ENCODE data around the gene CSGALNACT2. TPM values are rescaled to one million over a fixed set of nuclear protein-coding genes. Genes with fewer than 3 reads are reported as not detected.

The CSGALNACT2 gene
- total and polyA plus RNA-seq, 12 donors: 4.6 to 12.9 (median 9.6) TPM

GRCh38 chr10:43194859-43195258 is 56.6 kb downstream of the CSGALNACT2 start:
- intact Hi-C loops (cut with DNase I): no loop called here
- DNase-seq (no peak), ATAC-seq (no peak)

DNA sequence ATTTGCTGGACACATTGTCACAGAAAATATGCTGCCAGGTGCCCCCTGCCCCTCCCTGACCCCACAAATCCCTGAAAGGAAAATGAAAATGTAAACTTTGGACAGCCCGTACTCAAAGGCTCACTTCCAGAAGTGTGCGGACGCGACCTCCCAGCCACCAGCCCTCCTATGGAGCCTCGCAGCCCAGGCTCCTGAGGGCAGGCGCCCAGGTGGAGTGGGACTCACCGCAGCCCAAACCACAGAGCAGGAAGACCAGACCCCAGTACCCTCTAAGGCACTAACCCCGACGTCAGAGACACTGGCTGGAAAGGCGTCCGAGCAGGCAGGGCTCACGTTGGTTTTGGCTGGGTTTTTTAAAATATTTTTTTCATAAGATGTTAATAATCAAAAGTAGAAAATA is 57.3 kb downstream of the CSGALNACT2 start:
- TF ChIP-seq, protein P1, sequence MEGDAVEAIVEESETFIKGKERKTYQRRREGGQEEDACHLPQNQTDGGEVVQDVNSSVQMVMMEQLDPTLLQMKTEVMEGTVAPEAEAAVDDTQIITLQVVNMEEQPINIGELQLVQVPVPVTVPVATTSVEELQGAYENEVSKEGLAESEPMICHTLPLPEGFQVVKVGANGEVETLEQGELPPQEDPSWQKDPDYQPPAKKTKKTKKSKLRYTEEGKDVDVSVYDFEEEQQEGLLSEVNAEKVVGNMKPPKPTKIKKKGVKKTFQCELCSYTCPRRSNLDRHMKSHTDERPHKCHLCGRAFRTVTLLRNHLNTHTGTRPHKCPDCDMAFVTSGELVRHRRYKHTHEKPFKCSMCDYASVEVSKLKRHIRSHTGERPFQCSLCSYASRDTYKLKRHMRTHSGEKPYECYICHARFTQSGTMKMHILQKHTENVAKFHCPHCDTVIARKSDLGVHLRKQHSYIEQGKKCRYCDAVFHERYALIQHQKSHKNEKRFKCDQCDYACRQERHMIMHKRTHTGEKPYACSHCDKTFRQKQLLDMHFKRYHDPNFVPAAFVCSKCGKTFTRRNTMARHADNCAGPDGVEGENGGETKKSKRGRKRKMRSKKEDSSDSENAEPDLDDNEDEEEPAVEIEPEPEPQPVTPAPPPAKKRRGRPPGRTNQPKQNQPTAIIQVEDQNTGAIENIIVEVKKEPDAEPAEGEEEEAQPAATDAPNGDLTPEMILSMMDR (IDR thresholded peaks at IDR 0.05): no peak
- no peak overlapping the region for H3K27ac ChIP-seq
- DNase-seq (no peak), ATAC-seq (no peak)
- intact Hi-C loops (cut with DNase I): no loop called here
- H3K4me1 ChIP-seq: no peaks in the 10 kb centered on the region
- H3K4me3 ChIP-seq: no peak overlapping the region
- H3K27me3 ChIP-seq: peaks cover 0 to 15% (median 0%) of the 10 kb centered on the region in 7 donors
- H3K9me3 ChIP-seq: no peaks in the 10 kb centered on the region
- peaks cover 0 to 8% (median 0%) of the 10 kb centered on the region in 9 donors for H3K36me3 ChIP-seq
- WGBS, 2 donors: 93 to 95% methylated on average over 12 of the region's 12 CpGs

More at GRCh38 chr10:43194859-43195258, 56.6 kb downstream of the CSGALNACT2 start:
- Histone ChIP-seq H3K9me3 (no peaks in the 10 kb centered on the region), H3K27ac (no peak overlapping the region), H3K27me3 (peaks cover 0 to 8% (median 0%) of the 10 kb centered on the region in 7 donors), H3K4me1 (no peaks in the 10 kb centered on the region), H3K4me3 (no peak overlapping the region), H3K36me3 (peaks cover 0 to 8% (median 0%) of the 10 kb centered on the region in 9 donors)
- WGBS, 2 donors: 92% methylated on average over 9 of the region's 9 CpGs
- TF ChIP-seq, protein P1 (IDR thresholded peaks at IDR 0.05): no peak

GRCh38 chr10:43196131-43196980 is 58.1 kb downstream of the CSGALNACT2 start:
- H3K4me1 ChIP-seq: peaks cover 0 to under 1% (median 0%) of the 10 kb centered on the region in 9 donors
- peaks cover 0 to 8% (median 0%) of the 10 kb centered on the region in 9 donors for H3K36me3 ChIP-seq
- peaks cover 0 to 19% (median 4%) of the 10 kb centered on the region in 7 donors for H3K27me3 ChIP-seq
- no peaks in the 10 kb centered on the region for H3K9me3 ChIP-seq
- no peak overlapping the region for H3K4me3 ChIP-seq
- DNase-seq (peak in 1 of 2 donors; percentile 2), ATAC-seq (peak in 1 of 8 donors; percentile 27)
- intact Hi-C loops (cut with DNase I): no loop called here
- no peak overlapping the region for H3K27ac ChIP-seq
- TF ChIP-seq, protein P1 (IDR thresholded peaks at IDR 0.05): no peak
- WGBS, 2 donors: 91% methylated on average over 20 of the region's 20 CpGs

DNA sequence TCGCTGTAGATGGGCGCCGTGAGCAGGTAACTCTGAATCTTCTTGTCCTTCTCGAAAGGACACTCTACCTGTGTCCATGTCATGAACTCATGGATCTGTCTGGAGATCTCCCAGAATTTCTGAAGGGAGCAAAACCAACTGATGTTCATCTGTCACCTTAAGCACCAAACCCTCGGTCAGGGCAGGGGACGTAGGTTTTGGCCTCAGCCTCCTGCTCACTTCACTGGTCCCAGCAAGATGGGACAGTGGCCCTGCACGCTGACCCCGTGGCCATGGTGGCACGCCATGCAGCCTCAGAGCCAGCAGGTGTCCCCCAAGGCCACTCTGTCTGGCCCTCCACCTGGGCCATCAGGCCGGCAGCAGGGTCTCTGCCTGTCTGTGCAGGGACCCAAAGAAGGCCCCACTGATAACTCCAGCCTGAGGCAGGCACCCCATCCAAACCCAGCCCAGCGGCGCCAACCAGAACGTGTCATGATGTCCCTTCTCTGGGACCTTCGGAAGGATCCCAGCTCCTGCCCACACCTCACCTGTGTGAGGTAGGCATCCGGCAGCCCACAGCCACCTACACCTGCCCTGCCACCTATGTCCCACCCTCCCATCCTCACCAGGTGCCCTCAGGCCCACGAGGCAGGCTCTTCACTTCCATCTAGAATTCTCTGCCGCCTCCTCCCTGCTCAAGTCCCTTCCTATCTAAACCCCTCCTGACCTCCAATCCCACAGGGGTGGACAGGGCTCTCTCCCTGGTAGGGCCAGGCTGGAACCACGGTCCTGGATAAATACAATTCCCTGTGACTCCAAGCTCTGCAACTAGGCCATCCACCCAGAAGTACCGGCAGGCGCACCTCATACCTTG is 59.0 kb downstream of the CSGALNACT2 start:
- Histone ChIP-seq H3K4me3 (no peak overlapping the region), H3K9me3 (no peaks in the 10 kb centered on the region), H3K4me1 (peaks cover 0 to 9% (median 5%) of the 10 kb centered on the region in 9 donors), H3K27me3 (peaks cover 0 to 27% (median 11%) of the 10 kb centered on the region in 7 donors), H3K36me3 (peaks cover 0 to 3% (median 0%) of the 10 kb centered on the region in 9 donors), H3K27ac (no peak overlapping the region)
- peak in 1 of 8 donors; percentile 6 for ATAC-seq
- WGBS, 2 donors: 93 to 94% methylated on average over 20 of the region's 20 CpGs
- intact Hi-C loops (cut with DNase I): no loop called here
- TF ChIP-seq, protein P1 (IDR thresholded peaks at IDR 0.05): no peak
- DNase-seq: peak in 1 of 2 donors; percentile 1

All from heart right ventricle (tissue), 16 donors.